IPS-18a (cell line): ENCODE data around the gene MDM1.

Experiments
- H3K27ac ChIP-seq: one replicate; pipeline ENCODE4 v1.5.1; 2013; ENCODE audit warnings: low read length
- H3K27me3 ChIP-seq: one replicate; pipeline ENCODE4 v1.6.1; 2013; ENCODE audit warnings: mild to moderate bottlenecking, low read length; ENCODE audit not compliant: control insufficient read depth, insufficient read depth
- H3K36me3 ChIP-seq: one replicate; pipeline ENCODE4 v1.6.1; 2013; ENCODE audit warnings: low read depth, low read length; ENCODE audit not compliant: control insufficient read depth
- H3K4me1 ChIP-seq: one replicate; pipeline ENCODE4 v1.6.1; 2013; ENCODE audit warnings: low read depth, low read length; ENCODE audit not compliant: control insufficient read depth
- H3K4me3 ChIP-seq: one replicate; pipeline ENCODE4 v1.5.1; 2013; ENCODE audit warnings: low read length
- H3K9ac ChIP-seq: one replicate; pipeline ENCODE4 v1.6.1; 2013; ENCODE audit warnings: mild to moderate bottlenecking, low read length, moderate library complexity
- H3K9me3 ChIP-seq: one replicate; pipeline ENCODE4 v1.6.1; 2013; ENCODE audit warnings: low read depth, low read length; ENCODE audit not compliant: control insufficient read depth

Gene MDM1, protein sequence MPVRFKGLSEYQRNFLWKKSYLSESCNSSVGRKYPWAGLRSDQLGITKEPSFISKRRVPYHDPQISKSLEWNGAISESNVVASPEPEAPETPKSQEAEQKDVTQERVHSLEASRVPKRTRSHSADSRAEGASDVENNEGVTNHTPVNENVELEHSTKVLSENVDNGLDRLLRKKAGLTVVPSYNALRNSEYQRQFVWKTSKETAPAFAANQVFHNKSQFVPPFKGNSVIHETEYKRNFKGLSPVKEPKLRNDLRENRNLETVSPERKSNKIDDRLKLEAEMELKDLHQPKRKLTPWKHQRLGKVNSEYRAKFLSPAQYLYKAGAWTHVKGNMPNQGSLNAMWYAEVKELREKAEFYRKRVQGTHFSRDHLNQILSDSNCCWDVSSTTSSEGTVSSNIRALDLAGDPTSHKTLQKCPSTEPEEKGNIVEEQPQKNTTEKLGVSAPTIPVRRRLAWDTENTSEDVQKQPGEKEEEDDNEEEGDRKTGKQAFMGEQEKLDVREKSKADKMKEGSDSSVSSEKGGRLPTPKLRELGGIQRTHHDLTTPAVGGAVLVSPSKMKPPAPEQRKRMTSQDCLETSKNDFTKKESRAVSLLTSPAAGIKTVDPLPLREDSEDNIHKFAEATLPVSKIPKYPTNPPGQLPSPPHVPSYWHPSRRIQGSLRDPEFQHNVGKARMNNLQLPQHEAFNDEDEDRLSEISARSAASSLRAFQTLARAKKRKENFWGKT

DNA sequence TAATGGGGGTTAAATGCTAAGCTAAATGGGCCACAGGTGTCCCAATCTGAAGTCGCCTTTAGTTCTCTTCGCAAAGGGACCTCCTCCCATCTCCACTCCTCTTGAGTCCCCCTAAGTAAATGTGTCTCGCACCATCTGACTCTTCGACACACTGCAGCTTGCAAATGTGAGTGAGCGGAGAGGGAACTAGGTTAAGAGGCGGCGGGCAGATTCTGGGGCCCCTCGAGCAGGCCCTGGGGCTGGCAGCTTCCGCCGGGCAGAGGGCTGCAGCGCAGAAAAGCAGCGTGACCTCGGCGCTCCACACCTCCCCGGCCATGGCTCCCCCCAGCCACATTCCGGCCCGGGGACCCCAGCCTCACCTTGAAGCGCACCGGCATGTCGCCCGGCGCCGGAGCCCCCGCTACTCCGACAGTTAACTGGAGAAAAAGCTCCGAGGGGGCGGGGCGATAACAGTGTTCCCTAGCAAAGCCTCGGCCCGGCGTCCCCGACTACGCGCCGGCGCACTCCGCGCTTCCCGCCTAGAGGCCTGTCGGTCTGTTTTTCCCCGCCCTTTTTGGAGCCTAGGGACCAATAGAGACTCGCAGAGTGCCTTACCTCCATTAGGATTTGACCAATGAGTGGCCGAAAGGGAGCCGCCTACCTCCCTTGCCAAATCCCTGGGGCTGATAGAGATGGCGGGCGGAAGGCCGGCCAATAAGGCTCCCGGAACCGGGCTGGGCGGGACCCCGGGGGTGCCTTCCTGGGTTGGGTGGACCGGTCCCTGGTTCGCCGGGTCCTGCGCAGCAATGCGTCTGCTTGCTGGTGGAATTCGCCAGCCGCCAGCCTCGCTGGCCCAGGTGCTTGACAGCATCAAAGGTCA, at the start of gene MDM1:
MDM1 (minus strand) TSS at position 494 of the 859 bp plus-strand sequence; CDS start at position 377, 117 bp downstream.
- H3K36me3 ChIP-seq = no peaks in the 10 kb centered on the region
- no peaks in the 10 kb centered on the region for H3K27me3 ChIP-seq
- peaks cover 13% of the 10 kb centered on the region for H3K4me1 ChIP-seq
- H3K9ac ChIP-seq = peak within 1 kb of the TSS; percentile 80
- no peaks in the 10 kb centered on the region for H3K9me3 ChIP-seq
- H3K4me3 ChIP-seq = peak within 1 kb of the TSS; percentile 88
- H3K27ac ChIP-seq = peak within 1 kb of the TSS; percentile 27

- Histone ChIP-seq H3K9ac (no peak overlapping the region), H3K9me3 (no peaks in the 10 kb centered on the region), H3K27ac (no peak overlapping the region), H3K4me1 (peaks cover 3% of the 10 kb centered on the region), H3K4me3 (no peak overlapping the region), H3K36me3 (no peaks in the 10 kb centered on the region), H3K27me3 (no peaks in the 10 kb centered on the region)
Observed at GRCh38 chr12:68381476-68382219, 49.5 kb upstream of the MDM1 start.

GRCh38 chr12:68378872-68379606, 46.9 kb upstream of the MDM1 start:
- no peaks in the 10 kb centered on the region for H3K27me3 ChIP-seq
- no peak overlapping the region for H3K9ac ChIP-seq
- H3K36me3 ChIP-seq = no peaks in the 10 kb centered on the region
- H3K27ac ChIP-seq = no peak overlapping the region
- no peaks in the 10 kb centered on the region for H3K9me3 ChIP-seq
- no peak overlapping the region for H3K4me3 ChIP-seq
- H3K4me1 ChIP-seq = peaks cover 4% of the 10 kb centered on the region

DNA sequence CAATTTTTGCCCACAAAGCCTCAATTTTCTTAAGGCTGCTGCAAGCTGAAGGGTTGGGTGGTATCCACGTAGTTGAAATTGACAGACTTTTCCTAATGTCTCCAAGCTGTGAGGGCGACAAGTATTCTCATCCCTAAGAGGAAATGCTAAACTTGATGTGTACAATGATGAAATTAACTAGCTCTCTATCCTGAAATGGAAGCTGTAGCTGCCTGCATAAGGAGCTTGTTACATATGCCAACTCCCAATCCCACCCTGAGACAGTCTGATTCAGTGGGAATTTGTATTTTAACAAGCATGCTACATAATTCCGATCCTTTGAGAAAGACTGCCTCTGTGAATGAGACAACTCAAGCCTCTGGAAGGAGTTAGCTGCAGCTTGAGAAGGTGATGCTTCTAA, 45.7 kb upstream of the MDM1 start:
- no peak overlapping the region for H3K27ac ChIP-seq
- peaks cover 4% of the 10 kb centered on the region for H3K4me1 ChIP-seq
- H3K36me3 ChIP-seq = no peaks in the 10 kb centered on the region
- H3K9me3 ChIP-seq = no peaks in the 10 kb centered on the region
- H3K4me3 ChIP-seq = no peak overlapping the region
- no peak overlapping the region for H3K9ac ChIP-seq
- H3K27me3 ChIP-seq = no peaks in the 10 kb centered on the region

- H3K36me3 ChIP-seq = no peaks in the 10 kb centered on the region
- H3K4me1 ChIP-seq = peaks cover 4% of the 10 kb centered on the region
- no peak overlapping the region for H3K27ac ChIP-seq
- H3K9ac ChIP-seq = no peak overlapping the region
- H3K4me3 ChIP-seq = no peak overlapping the region
- no peaks in the 10 kb centered on the region for H3K27me3 ChIP-seq
- H3K9me3 ChIP-seq = no peaks in the 10 kb centered on the region
Observed at GRCh38 chr12:68376901-68377300, 44.7 kb upstream of the MDM1 start.

- Histone ChIP-seq H3K4me3 (no peak overlapping the region), H3K27me3 (no peaks in the 10 kb centered on the region), H3K9me3 (no peaks in the 10 kb centered on the region), H3K4me1 (peaks cover 4% of the 10 kb centered on the region), H3K36me3 (no peaks in the 10 kb centered on the region), H3K9ac (no peak overlapping the region), H3K27ac (no peak overlapping the region)
Observed at GRCh38 chr12:68375756-68376695, 43.9 kb upstream of the MDM1 start.

DNA sequence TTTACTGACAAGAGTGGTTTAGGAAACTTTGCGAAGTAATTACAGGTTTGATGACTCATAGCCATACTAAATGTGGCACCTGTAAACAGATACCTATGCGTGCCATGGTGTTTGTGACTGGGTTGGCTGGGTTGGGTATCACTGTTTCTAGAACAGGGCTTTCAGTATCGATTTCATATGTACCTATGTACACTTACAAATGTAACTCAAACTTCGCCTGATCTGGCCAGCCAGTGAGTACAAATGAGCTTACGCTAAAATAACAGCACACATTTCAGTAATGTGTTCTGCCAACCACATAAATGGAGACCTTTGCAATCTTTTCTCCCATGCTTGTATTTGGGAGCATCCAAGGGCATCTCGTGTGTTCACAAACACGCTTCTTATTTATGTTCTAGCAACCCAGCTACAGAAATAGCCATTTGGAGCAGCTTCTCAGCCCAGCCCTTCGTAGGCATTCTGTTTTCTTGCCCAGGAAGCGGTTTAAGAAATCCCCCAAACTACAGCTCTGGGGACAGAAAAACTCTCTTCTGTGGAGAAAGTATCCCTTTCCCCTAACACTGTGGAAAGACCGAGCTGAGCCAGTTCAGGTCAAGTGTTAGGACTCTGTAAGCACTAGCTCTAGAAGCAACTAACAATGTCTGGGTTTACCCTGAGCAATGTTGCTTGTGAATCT, 42.3 kb upstream of the MDM1 start:
- Histone ChIP-seq H3K9me3 (no peaks in the 10 kb centered on the region), H3K4me3 (no peak overlapping the region), H3K4me1 (peaks cover 4% of the 10 kb centered on the region), H3K9ac (no peak overlapping the region), H3K27me3 (no peaks in the 10 kb centered on the region), H3K27ac (no peak overlapping the region), H3K36me3 (no peaks in the 10 kb centered on the region)

GRCh38 chr12:68370667-68371066, 38.5 kb upstream of the MDM1 start:
- Histone ChIP-seq H3K4me3 (no peak overlapping the region), H3K9ac (no peak overlapping the region), H3K27me3 (no peaks in the 10 kb centered on the region), H3K36me3 (no peaks in the 10 kb centered on the region), H3K4me1 (no peaks in the 10 kb centered on the region), H3K27ac (no peak overlapping the region), H3K9me3 (no peaks in the 10 kb centered on the region)

GRCh38 chr12:68370006-68370590, 37.9 kb upstream of the MDM1 start:
- H3K4me3 ChIP-seq = no peak overlapping the region
- no peaks in the 10 kb centered on the region for H3K27me3 ChIP-seq
- H3K9me3 ChIP-seq = no peaks in the 10 kb centered on the region
- H3K9ac ChIP-seq = no peak overlapping the region
- no peak overlapping the region for H3K27ac ChIP-seq
- no peaks in the 10 kb centered on the region for H3K36me3 ChIP-seq
- H3K4me1 ChIP-seq = peaks cover 3% of the 10 kb centered on the region
